LNCaP clone FGC (cell line): Measurements from ENCODE around the gene UNK.

Source experiments
- DNase-seq: peaks from one replicate; pipeline ENCODE4 v3.0.0-alpha.2; 2011; ENCODE audit warnings: low read depth
- H3K4me3 ChIP-seq: 2 replicates; pipeline ENCODE4 v1.5.1; 2011; ENCODE audit warnings: mild to moderate bottlenecking, low read depth, low read length, control low read depth
- TF ChIP-seq, protein P1 (sequence below): IDR thresholded peaks from 2 replicates; pipeline ENCODE4 v1.5.1; 2012; ENCODE audit warnings: mild to moderate bottlenecking; ENCODE audit not compliant: control insufficient read depth, insufficient read depth; ENCODE audit errors: extremely low read depth

The UNK gene

DNA sequence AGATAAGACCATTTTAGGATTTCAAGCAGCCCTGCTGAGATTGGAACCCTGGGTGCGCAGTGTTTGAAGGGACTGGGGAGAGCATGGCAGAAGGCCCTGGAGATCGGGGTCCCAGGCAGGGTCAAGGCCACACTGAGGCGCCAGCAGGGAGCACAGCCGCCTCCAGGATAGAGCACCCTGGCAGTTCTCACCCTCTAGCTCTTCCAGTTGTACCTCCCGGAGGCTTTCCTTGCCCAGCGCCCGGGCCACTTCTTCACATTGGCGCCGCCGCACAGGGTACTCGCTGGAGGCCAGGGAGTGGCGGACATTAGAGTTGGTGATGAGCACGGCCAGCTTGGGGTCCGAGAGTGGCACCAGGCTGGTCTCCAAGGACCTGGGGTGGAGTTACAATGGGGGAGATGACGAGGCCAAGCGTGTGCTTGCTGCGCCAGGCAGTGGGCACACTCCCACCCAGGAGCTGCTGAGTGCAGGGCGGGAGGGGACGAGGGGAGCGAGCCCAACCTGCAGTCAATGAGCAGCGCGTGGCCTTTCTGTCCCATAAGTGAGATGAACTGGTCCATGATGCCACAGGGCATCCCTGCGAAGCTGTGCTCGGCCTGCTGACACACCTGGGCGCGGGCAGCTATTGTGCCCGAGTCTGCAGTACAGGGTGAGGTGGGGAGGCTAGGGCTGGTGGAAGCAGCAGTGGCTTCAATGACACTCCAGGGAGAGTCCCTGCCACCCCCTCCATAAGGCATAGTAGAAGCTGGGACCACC, 21.9 kb upstream of the UNK start:
- no peak for DNase-seq
- no peak overlapping the region for H3K4me3 ChIP-seq
- TF ChIP-seq, protein P1, sequence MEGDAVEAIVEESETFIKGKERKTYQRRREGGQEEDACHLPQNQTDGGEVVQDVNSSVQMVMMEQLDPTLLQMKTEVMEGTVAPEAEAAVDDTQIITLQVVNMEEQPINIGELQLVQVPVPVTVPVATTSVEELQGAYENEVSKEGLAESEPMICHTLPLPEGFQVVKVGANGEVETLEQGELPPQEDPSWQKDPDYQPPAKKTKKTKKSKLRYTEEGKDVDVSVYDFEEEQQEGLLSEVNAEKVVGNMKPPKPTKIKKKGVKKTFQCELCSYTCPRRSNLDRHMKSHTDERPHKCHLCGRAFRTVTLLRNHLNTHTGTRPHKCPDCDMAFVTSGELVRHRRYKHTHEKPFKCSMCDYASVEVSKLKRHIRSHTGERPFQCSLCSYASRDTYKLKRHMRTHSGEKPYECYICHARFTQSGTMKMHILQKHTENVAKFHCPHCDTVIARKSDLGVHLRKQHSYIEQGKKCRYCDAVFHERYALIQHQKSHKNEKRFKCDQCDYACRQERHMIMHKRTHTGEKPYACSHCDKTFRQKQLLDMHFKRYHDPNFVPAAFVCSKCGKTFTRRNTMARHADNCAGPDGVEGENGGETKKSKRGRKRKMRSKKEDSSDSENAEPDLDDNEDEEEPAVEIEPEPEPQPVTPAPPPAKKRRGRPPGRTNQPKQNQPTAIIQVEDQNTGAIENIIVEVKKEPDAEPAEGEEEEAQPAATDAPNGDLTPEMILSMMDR: no peak

DNA sequence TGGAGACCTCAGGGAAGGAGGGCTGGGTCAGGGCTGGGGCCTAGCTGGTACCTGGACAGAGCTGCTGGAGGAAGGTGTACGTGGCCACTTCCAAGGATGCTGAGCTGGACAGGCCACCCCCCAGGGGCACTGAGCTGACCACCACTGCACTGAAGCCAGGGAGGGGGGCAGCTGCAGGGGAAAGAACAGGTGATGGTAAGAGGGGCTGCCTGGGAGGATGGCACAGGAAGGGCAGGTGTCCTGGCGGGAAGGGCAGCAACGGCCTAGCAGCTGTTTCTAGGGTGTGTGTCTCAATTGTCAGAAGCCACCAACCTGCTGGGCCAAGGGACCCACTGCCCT, 21.4 kb upstream of the UNK start:
- DNase-seq: no peak
- TF ChIP-seq, protein P1: no peak
- H3K4me3 ChIP-seq: no peak overlapping the region

DNA sequence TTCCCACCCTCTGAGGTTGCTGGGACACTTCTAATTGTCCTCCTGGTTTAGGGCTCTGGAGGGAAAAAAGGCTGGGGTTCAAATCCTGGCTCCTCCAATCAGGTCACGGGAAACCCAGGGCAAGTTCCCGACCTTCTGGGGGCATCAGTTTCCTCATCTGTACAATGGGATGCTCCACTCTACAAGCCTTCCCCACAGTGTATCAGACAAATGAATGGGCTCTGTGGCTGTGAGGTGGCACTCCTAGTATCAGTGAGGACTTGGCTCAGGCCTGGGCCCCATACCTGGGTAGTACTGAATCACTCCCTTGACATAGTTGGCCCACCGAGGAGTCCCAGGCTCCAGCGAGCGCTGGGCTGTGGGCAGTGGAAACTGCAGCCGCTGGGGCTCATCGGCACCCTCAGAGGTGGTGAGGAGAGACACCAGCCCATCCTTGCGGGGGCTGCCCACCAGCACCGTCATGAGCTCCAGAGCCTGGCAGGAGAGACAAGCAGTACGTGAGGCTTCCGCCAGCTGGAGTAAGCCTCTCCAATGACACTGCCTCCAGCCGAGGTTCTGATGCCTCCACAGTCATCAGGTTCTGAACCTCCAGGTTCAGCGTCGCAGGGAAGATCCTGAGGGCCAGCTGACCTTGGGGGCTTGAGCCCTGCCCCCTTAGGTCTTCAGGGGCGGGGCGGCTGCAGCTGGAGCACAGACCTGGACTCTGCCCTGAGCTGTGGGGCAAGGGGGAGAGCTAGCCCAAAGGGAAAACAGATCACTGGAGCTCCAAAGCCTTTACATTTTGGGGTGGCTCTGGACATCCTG, 20.8 kb upstream of the UNK start:
- TF ChIP-seq, protein P1: no peak
- DNase-seq: no peak
- peak overlapping the region; percentile 59 for H3K4me3 ChIP-seq

DNA sequence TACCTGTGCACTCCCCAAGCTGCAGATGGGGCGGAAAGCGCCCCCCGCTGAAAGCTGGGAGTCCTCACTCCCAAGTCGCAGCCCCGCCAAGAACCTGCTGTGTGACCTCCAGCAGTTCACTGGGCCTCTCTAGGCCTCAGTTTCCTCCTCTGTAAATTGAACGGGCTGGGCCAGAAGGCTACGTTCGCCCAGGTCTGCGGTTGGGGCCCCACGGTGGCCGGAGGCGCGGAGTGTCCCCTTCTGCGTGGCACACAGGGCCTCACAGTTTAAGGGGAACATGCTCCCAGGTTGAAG, 20.2 kb upstream of the UNK start:
- TF ChIP-seq, protein P1: no peak
- peak overlapping the region; percentile 59 for H3K4me3 ChIP-seq

DNA sequence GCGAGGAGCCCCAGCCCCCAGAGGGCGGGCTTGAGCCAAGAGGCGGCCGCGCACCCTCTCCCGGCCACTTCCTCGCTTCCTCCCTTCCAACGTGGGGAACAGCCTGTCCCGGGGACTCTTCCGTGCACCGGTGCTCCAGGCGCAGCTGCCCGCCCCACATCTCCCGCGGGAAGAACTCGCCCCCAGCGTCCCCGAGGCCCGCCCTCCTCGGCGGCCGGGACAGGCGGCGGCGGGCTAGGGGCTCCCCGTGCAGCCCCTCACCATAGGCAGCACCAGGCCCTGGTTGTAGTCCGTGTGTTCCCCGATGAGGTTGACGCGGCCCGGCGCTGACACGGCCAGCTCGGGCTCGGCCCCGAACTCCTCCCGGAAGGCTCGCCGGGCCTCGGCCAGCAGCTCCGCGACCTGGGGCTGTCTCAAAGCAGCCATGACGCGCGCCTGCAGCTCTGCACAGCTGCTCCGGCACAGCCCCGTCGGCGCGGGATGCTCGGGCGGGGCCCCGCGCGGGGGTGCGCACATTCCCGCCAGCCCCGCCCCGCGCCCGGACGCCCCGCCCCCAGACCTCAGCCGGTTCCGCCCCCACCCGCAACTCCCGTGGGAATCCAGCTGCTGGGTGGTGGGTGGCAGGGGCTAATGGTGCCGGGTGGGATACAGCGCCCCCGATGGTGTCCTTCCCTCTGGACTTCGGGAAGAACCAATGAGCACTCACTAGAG, 19.7 kb upstream of the UNK start, which contains the start of gene GALK1:
GALK1 (minus strand) TSS at position 482 of the 711 bp plus-strand sequence; CDS start at position 426, 56 bp downstream.
- TF ChIP-seq, protein P1: peak; percentile 43

More for the DNA sequence above, 20.2 kb upstream of the UNK start:
- no peak for DNase-seq

DNA sequence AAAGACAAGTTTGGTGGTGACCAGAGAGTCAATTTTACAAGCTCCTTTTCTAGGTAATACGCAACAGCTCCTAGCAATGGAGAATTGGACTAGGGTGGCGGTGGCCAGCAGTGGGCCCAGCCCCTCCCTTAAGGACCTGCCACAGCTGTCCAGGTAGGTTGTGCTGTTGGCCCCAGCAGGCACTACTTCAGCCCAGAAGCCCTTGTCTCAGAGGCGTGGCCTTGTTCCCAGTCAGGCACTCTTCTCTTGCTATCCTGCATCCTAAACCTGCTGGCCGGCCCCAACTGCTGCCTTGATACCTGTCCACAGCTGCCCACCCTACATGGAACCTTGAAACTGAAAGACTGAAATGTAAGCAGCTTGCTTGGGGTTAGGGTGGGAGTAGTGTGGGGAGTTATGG, 18.6 kb upstream of the UNK start:
- DNase-seq: no peak
- TF ChIP-seq, protein P1: no peak
- no peak overlapping the region for H3K4me3 ChIP-seq

More for the DNA sequence above, 19.7 kb upstream of the UNK start, which contains the start of gene GALK1:
- peak within 1 kb of the TSS; percentile 59 for H3K4me3 ChIP-seq
- no peak for DNase-seq
